ENCODE results near the gene CEP164.
"Not testable (repeated sequence)": the region's sequence is repeated elsewhere in the genome, so short reads cannot be mapped to it uniquely, and the experiment has no call there.

Gene CEP164

GRCh38 chr11:117391181-117391580, 63.5 kb downstream of the CEP164 start:
- Histone ChIP-seq H3K9ac (ENCODE audit: low read depth in 1 of 2, low read length in 2 of 2) (no peak overlapping the region), H3K4me1 (ENCODE audit: control insufficient read depth in 2 of 2, insufficient read depth in 2 of 2, low read length in 2 of 2) (no peaks in the 10 kb centered on the region), H3K4me3 (ENCODE audit: low read length in 2 of 2) (no peak overlapping the region), H3K9me3 (ENCODE audit: control insufficient read depth in 2 of 2, low read length in 2 of 2) (no peaks in the 10 kb centered on the region), H3K36me3 (ENCODE audit: control insufficient read depth in 2 of 2, insufficient read depth in 2 of 2, low read length in 2 of 2) (peaks cover 43 to 56% of the 10 kb centered on the region in 2 donors), H3K27ac (ENCODE audit: low read depth in 2 of 2, low read length in 2 of 2) (no peak overlapping the region), H3K27me3 (ENCODE audit: control insufficient read depth in 2 of 2, insufficient read depth in 2 of 2, low read length in 2 of 2) (no peaks in the 10 kb centered on the region)

DNA sequence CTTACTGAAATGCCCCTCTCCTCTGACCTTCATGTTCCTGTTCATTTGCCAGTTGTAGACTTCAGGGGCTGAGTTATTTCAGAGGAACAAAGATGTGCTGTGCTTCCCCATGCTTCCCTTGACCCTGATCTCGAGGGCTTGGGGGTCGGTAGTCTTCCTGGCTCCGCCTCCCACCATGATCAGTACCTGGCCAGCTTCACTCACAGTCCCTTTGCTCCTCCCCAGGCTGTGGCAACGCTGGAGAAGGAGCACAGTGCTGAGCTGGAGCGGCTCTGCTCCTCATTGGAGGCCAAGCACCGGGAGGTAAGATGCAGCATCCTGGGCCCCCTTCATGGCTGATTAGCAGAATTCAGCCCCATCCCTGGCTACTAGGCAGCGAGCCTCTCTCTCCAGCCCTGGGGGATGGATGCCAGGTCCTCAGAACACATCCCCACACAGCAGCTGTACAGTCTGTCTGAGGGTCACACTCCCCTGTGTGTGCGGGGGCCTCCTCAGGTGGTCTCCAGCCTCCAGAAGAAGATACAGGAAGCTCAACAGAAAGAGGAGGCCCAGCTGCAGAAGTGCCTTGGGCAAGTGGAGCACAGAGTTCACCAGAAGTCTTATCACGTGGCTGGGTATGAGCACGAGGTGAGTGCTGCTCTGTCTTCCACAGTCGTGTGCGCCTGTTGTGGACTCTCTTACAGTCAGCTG, 64.5 kb downstream of the CEP164 start:
- H3K36me3 ChIP-seq (ENCODE audit: control insufficient read depth in 2 of 2, insufficient read depth in 2 of 2, low read length in 2 of 2) = peaks cover 52 to 58% of the 10 kb centered on the region in 2 donors
- H3K4me1 ChIP-seq (ENCODE audit: control insufficient read depth in 2 of 2, insufficient read depth in 2 of 2, low read length in 2 of 2) = no peaks in the 10 kb centered on the region

GRCh38 chr11:117392979-117393378, 65.3 kb downstream of the CEP164 start:
- Histone ChIP-seq H3K27ac (ENCODE audit: low read depth in 2 of 2, low read length in 2 of 2) (no peak overlapping the region), H3K27me3 (ENCODE audit: control insufficient read depth in 2 of 2, insufficient read depth in 2 of 2, low read length in 2 of 2) (no peaks in the 10 kb centered on the region), H3K4me1 (ENCODE audit: control insufficient read depth in 2 of 2, insufficient read depth in 2 of 2, low read length in 2 of 2) (no peaks in the 10 kb centered on the region), H3K9ac (ENCODE audit: low read depth in 1 of 2, low read length in 2 of 2) (no peak overlapping the region), H3K36me3 (ENCODE audit: control insufficient read depth in 2 of 2, insufficient read depth in 2 of 2, low read length in 2 of 2) (peaks cover 50 to 55% of the 10 kb centered on the region in 2 donors), H3K9me3 (ENCODE audit: control insufficient read depth in 2 of 2, low read length in 2 of 2) (no peaks in the 10 kb centered on the region), H3K4me3 (ENCODE audit: low read length in 2 of 2) (no peak overlapping the region)

More for the DNA sequence above, 64.5 kb downstream of the CEP164 start:
- H3K27me3 ChIP-seq (ENCODE audit: control insufficient read depth in 2 of 2, insufficient read depth in 2 of 2, low read length in 2 of 2) = no peaks in the 10 kb centered on the region
- H3K4me3 ChIP-seq (ENCODE audit: low read length in 2 of 2) = no peak overlapping the region
- H3K9me3 ChIP-seq (ENCODE audit: control insufficient read depth in 2 of 2, low read length in 2 of 2) = no peaks in the 10 kb centered on the region
- no peak overlapping the region for H3K9ac ChIP-seq (ENCODE audit: low read depth in 1 of 2, low read length in 2 of 2)
- no peak overlapping the region for H3K27ac ChIP-seq (ENCODE audit: low read depth in 2 of 2, low read length in 2 of 2)

DNA sequence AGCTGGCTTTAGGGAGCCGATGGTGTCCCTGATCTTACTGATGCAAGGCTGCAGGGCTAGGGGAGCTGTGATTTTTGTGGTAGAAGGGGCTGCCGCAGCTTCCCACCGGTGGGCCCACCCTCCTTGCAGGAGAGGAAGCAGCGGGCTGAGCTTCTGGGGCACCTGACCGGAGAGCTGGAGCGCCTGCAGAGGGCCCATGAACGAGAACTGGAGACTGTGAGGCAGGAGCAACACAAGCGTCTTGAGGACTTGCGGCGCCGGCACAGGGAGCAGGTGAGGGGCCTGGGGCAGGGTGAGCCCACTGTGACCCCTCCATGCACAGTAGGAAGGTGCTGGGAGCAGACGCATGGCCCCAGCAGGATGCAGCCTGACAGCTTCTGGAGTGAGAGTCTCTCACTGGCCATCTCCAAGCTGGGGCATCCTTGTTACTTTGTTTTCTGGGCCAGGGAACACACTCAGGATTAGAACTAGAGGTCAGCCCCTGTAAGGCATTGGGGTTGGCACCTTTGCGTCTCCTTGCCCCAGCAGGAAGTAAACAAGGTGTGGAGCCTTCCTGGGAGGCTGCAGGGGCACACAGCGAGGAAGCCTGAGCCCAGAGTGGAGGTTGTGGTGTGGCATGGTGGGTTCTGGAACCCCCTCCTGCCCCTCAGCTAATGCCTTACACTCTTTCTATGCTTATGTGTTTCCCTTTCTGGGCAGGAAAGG, 66.7 kb downstream of the CEP164 start:
- H3K27ac ChIP-seq (ENCODE audit: low read depth in 2 of 2, low read length in 2 of 2) = no peak overlapping the region
- no peaks in the 10 kb centered on the region for H3K27me3 ChIP-seq (ENCODE audit: control insufficient read depth in 2 of 2, insufficient read depth in 2 of 2, low read length in 2 of 2)
- no peaks in the 10 kb centered on the region for H3K9me3 ChIP-seq (ENCODE audit: control insufficient read depth in 2 of 2, low read length in 2 of 2)
- no peak overlapping the region for H3K9ac ChIP-seq (ENCODE audit: low read depth in 1 of 2, low read length in 2 of 2)
- H3K36me3 ChIP-seq (ENCODE audit: control insufficient read depth in 2 of 2, insufficient read depth in 2 of 2, low read length in 2 of 2) = peaks cover 53 to 55% of the 10 kb centered on the region in 2 donors
- H3K4me3 ChIP-seq (ENCODE audit: low read length in 2 of 2) = no peak overlapping the region
- H3K4me1 ChIP-seq (ENCODE audit: control insufficient read depth in 2 of 2, insufficient read depth in 2 of 2, low read length in 2 of 2) = no peaks in the 10 kb centered on the region

DNA sequence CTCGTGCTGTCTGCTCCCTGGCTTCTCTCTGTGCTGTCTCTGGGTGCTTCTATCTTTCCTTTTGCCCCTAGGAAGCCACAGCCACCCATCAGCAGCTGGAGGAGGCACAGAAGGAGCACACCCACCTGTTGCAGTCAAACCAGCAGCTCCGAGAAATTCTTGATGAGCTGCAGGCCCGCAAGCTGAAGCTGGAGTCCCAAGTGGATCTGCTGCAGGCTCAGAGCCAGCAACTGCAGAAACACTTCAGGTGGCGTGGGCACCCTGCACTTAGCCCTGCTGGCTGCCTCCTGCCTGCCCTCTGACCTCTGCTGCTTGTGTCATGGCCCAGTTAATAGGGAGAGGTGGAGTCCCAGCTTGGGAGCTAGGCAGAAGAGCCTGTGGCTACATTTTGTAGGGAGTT, 67.8 kb downstream of the CEP164 start:
- Histone ChIP-seq H3K9me3 (ENCODE audit: control insufficient read depth in 2 of 2, low read length in 2 of 2) (no peaks in the 10 kb centered on the region), H3K27ac (ENCODE audit: low read depth in 2 of 2, low read length in 2 of 2) (no peak overlapping the region), H3K9ac (ENCODE audit: low read depth in 1 of 2, low read length in 2 of 2) (no peak overlapping the region), H3K36me3 (ENCODE audit: control insufficient read depth in 2 of 2, insufficient read depth in 2 of 2, low read length in 2 of 2) (peaks cover 53 to 55% of the 10 kb centered on the region in 2 donors), H3K27me3 (ENCODE audit: control insufficient read depth in 2 of 2, insufficient read depth in 2 of 2, low read length in 2 of 2) (no peaks in the 10 kb centered on the region), H3K4me1 (ENCODE audit: control insufficient read depth in 2 of 2, insufficient read depth in 2 of 2, low read length in 2 of 2) (no peaks in the 10 kb centered on the region), H3K4me3 (ENCODE audit: low read length in 2 of 2) (no peak overlapping the region)

GRCh38 chr11:117396970-117397369, 69.3 kb downstream of the CEP164 start:
- Histone ChIP-seq H3K27ac (ENCODE audit: low read depth in 2 of 2, low read length in 2 of 2) (no peak overlapping the region), H3K4me3 (ENCODE audit: low read length in 2 of 2) (no peak overlapping the region), H3K9ac (ENCODE audit: low read depth in 1 of 2, low read length in 2 of 2) (no peak overlapping the region), H3K4me1 (ENCODE audit: control insufficient read depth in 2 of 2, insufficient read depth in 2 of 2, low read length in 2 of 2) (no peaks in the 10 kb centered on the region), H3K9me3 (ENCODE audit: control insufficient read depth in 2 of 2, low read length in 2 of 2) (no peaks in the 10 kb centered on the region), H3K27me3 (ENCODE audit: control insufficient read depth in 2 of 2, insufficient read depth in 2 of 2, low read length in 2 of 2) (no peaks in the 10 kb centered on the region), H3K36me3 (ENCODE audit: control insufficient read depth in 2 of 2, insufficient read depth in 2 of 2, low read length in 2 of 2) (peaks cover 40 to 41% of the 10 kb centered on the region in 2 donors)

GRCh38 chr11:117398618-117399017, 71.0 kb downstream of the CEP164 start:
- not testable (repeated sequence) for H3K9me3 ChIP-seq (ENCODE audit: control insufficient read depth in 2 of 2, low read length in 2 of 2); H3K27me3 ChIP-seq (ENCODE audit: control insufficient read depth in 2 of 2, insufficient read depth in 2 of 2, low read length in 2 of 2)
- H3K36me3 ChIP-seq (ENCODE audit: control insufficient read depth in 2 of 2, insufficient read depth in 2 of 2, low read length in 2 of 2) = peaks cover 26% of the 10 kb centered on the region in 2 donors

GRCh38 chr11:117399100-117399840, 71.6 kb downstream of the CEP164 start:
- H3K27me3 ChIP-seq (ENCODE audit: control insufficient read depth in 2 of 2, insufficient read depth in 2 of 2, low read length in 2 of 2); H3K4me3 ChIP-seq (ENCODE audit: low read length in 2 of 2); H3K27ac ChIP-seq (ENCODE audit: low read depth in 2 of 2, low read length in 2 of 2); H3K9ac ChIP-seq (ENCODE audit: low read depth in 1 of 2, low read length in 2 of 2); H3K4me1 ChIP-seq (ENCODE audit: control insufficient read depth in 2 of 2, insufficient read depth in 2 of 2, low read length in 2 of 2); H3K9me3 ChIP-seq (ENCODE audit: control insufficient read depth in 2 of 2, low read length in 2 of 2): not testable (repeated sequence)
- H3K36me3 ChIP-seq (ENCODE audit: control insufficient read depth in 2 of 2, insufficient read depth in 2 of 2, low read length in 2 of 2) = peaks cover 22 to 25% of the 10 kb centered on the region in 2 donors

More at GRCh38 chr11:117398618-117399017, 71.0 kb downstream of the CEP164 start:
- not testable (repeated sequence) for H3K4me1 ChIP-seq (ENCODE audit: control insufficient read depth in 2 of 2, insufficient read depth in 2 of 2, low read length in 2 of 2); H3K27ac ChIP-seq (ENCODE audit: low read depth in 2 of 2, low read length in 2 of 2); H3K9ac ChIP-seq (ENCODE audit: low read depth in 1 of 2, low read length in 2 of 2); H3K4me3 ChIP-seq (ENCODE audit: low read length in 2 of 2)

DNA sequence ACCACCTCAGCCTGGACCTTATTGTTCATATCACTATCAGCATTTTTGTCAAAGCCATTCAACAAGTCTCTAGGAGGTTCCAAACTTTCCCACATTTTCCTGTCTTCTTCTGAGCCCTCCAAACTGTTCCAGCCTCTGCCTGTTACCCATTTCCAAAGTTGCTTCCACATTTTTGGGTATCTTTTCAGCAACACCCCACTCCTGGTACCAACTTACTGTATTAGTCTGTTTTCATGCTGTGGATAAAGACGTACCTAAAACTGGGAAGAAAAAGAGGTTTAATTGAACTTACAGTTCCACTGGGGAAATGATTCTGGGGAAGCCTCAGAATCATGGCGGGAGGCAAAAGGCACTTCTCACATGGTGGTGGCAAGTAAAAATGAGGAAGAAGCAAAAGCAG, 78.2 kb downstream of the CEP164 start:
- not testable (repeated sequence) for H3K4me1 ChIP-seq (ENCODE audit: control insufficient read depth in 2 of 2, insufficient read depth in 2 of 2, low read length in 2 of 2); H3K4me3 ChIP-seq (ENCODE audit: low read length in 2 of 2); H3K27me3 ChIP-seq (ENCODE audit: control insufficient read depth in 2 of 2, insufficient read depth in 2 of 2, low read length in 2 of 2); H3K27ac ChIP-seq (ENCODE audit: low read depth in 2 of 2, low read length in 2 of 2); H3K9me3 ChIP-seq (ENCODE audit: control insufficient read depth in 2 of 2, low read length in 2 of 2); H3K9ac ChIP-seq (ENCODE audit: low read depth in 1 of 2, low read length in 2 of 2)
- peaks cover 14% of the 10 kb centered on the region in 2 donors for H3K36me3 ChIP-seq (ENCODE audit: control insufficient read depth in 2 of 2, insufficient read depth in 2 of 2, low read length in 2 of 2)

DNA sequence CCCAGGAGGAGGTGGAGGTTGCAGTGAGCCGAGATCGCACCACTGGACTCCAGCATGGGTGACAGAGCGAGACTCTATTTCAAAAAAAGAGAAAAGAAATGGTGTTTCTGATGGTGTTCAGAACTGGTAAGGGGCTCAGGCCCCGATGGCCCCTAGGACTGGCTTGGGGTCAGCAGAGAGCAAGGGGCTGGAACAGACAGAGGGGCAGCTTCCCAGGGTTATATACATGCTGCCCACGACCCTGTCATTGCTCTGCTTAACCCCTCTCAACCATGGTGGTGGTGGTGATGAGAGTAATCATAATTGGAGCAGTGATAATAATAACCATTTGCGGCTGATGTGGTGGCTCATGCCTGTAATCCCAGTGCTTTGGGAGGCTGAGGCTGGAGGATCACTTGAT, 79.4 kb downstream of the CEP164 start:
- no peak overlapping the region for H3K4me3 ChIP-seq (ENCODE audit: low read length in 2 of 2)
- no peak overlapping the region for H3K9ac ChIP-seq (ENCODE audit: low read depth in 1 of 2, low read length in 2 of 2)
- H3K27me3 ChIP-seq (ENCODE audit: control insufficient read depth in 2 of 2, insufficient read depth in 2 of 2, low read length in 2 of 2) = no peaks in the 10 kb centered on the region
- no peaks in the 10 kb centered on the region for H3K9me3 ChIP-seq (ENCODE audit: control insufficient read depth in 2 of 2, low read length in 2 of 2)
- H3K27ac ChIP-seq (ENCODE audit: low read depth in 2 of 2, low read length in 2 of 2) = no peak overlapping the region
- no peaks in the 10 kb centered on the region for H3K4me1 ChIP-seq (ENCODE audit: control insufficient read depth in 2 of 2, insufficient read depth in 2 of 2, low read length in 2 of 2)
- H3K36me3 ChIP-seq (ENCODE audit: control insufficient read depth in 2 of 2, insufficient read depth in 2 of 2, low read length in 2 of 2) = peaks cover 14 to 17% of the 10 kb centered on the region in 2 donors

Measured in mucosa of rectum (tissue), 2 donors.